ENCODE data around the gene CCDC141. TPM values are rescaled to one million over a fixed set of nuclear protein-coding genes. Genes with fewer than 3 reads are reported as not detected.

The CCDC141 gene
- total and polyA plus RNA-seq, 2 experiments from 2014 or later = 11.7 to 13.4 TPM

DNA sequence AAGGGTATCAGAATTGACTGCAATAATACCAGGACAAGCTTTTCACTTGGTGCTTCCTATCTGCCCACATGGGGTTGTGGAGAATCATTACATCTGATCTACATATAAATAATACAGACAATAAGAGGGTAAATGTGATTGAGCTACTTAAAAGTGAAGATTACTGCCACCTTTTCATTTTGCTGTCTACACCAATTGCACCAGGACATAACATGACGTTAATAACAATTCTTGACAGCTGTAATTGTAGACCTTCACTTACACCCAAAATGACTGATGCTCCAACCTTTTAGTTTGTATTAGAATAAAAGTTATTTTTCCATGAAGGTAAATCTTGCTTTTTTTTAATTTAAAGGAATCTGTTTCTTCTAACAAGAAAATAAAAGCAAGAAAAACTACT is 206.2 kb downstream of the CCDC141 start (continued):
- TF ChIP-seq, protein P1, sequence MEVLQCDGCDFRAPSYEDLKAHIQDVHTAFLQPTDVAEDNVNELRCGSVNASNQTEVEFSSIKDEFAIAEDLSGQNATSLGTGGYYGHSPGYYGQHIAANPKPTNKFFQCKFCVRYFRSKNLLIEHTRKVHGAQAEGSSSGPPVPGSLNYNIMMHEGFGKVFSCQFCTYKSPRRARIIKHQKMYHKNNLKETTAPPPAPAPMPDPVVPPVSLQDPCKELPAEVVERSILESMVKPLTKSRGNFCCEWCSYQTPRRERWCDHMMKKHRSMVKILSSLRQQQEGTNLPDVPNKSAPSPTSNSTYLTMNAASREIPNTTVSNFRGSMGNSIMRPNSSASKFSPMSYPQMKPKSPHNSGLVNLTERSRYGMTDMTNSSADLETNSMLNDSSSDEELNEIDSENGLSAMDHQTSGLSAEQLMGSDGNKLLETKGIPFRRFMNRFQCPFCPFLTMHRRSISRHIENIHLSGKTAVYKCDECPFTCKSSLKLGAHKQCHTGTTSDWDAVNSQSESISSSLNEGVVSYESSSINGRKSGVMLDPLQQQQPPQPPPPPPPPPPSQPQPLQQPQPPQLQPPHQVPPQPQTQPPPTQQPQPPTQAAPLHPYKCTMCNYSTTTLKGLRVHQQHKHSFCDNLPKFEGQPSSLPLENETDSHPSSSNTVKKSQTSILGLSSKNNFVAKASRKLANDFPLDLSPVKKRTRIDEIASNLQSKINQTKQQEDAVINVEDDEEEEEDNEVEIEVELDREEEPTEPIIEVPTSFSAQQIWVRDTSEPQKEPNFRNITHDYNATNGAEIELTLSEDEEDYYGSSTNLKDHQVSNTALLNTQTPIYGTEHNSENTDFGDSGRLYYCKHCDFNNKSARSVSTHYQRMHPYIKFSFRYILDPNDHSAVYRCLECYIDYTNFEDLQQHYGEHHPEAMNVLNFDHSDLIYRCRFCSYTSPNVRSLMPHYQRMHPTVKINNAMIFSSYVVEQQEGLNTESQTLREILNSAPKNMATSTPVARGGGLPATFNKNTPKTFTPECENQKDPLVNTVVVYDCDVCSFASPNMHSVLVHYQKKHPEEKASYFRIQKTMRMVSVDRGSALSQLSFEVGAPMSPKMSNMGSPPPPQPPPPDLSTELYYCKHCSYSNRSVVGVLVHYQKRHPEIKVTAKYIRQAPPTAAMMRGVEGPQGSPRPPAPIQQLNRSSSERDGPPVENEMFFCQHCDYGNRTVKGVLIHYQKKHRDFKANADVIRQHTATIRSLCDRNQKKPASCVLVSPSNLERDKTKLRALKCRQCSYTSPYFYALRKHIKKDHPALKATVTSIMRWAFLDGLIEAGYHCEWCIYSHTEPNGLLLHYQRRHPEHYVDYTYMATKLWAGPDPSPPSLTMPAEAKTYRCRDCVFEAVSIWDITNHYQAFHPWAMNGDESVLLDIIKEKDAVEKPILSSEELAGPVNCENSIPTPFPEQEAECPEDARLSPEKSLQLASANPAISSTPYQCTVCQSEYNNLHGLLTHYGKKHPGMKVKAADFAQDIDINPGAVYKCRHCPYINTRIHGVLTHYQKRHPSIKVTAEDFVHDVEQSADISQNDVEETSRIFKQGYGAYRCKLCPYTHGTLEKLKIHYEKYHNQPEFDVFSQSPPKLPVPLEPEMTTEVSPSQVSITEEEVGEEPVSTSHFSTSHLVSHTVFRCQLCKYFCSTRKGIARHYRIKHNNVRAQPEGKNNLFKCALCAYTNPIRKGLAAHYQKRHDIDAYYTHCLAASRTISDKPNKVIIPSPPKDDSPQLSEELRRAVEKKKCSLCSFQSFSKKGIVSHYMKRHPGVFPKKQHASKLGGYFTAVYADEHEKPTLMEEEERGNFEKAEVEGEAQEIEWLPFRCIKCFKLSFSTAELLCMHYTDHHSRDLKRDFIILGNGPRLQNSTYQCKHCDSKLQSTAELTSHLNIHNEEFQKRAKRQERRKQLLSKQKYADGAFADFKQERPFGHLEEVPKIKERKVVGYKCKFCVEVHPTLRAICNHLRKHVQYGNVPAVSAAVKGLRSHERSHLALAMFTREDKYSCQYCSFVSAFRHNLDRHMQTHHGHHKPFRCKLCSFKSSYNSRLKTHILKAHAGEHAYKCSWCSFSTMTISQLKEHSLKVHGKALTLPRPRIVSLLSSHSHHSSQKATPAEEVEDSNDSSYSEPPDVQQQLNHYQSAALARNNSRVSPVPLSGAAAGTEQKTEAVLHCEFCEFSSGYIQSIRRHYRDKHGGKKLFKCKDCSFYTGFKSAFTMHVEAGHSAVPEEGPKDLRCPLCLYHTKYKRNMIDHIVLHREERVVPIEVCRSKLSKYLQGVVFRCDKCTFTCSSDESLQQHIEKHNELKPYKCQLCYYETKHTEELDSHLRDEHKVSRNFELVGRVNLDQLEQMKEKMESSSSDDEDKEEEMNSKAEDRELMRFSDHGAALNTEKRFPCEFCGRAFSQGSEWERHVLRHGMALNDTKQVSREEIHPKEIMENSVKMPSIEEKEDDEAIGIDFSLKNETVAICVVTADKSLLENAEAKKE (CRISPR knock-in tag; IDR thresholded peaks at IDR 0.05) = no peak
- TF ChIP-seq JUNB (IDR thresholded peaks at IDR 0.05; ENCODE audit: unreplicated experiment) = no peak
- no peak for TF ChIP-seq ZNF331 (CRISPR knock-in tag; IDR thresholded peaks at IDR 0.05; ENCODE audit: low read depth)
- no peak for TF ChIP-seq STAT1 (IDR thresholded peaks at IDR 0.05; ENCODE audit: unreplicated experiment)
- no peak for TF ChIP-seq POLR2AphosphoS5 (IDR thresholded peaks at IDR 0.05; ENCODE audit: low read depth)
- TF ChIP-seq, protein P2, sequence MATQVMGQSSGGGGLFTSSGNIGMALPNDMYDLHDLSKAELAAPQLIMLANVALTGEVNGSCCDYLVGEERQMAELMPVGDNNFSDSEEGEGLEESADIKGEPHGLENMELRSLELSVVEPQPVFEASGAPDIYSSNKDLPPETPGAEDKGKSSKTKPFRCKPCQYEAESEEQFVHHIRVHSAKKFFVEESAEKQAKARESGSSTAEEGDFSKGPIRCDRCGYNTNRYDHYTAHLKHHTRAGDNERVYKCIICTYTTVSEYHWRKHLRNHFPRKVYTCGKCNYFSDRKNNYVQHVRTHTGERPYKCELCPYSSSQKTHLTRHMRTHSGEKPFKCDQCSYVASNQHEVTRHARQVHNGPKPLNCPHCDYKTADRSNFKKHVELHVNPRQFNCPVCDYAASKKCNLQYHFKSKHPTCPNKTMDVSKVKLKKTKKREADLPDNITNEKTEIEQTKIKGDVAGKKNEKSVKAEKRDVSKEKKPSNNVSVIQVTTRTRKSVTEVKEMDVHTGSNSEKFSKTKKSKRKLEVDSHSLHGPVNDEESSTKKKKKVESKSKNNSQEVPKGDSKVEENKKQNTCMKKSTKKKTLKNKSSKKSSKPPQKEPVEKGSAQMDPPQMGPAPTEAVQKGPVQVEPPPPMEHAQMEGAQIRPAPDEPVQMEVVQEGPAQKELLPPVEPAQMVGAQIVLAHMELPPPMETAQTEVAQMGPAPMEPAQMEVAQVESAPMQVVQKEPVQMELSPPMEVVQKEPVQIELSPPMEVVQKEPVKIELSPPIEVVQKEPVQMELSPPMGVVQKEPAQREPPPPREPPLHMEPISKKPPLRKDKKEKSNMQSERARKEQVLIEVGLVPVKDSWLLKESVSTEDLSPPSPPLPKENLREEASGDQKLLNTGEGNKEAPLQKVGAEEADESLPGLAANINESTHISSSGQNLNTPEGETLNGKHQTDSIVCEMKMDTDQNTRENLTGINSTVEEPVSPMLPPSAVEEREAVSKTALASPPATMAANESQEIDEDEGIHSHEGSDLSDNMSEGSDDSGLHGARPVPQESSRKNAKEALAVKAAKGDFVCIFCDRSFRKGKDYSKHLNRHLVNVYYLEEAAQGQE (IDR thresholded peaks at IDR 0.05; ENCODE audit: unreplicated experiment) = no peak
- no peak for TF ChIP-seq EZH2phosphoT487 (IDR thresholded peaks at IDR 0.05; ENCODE audit: unreplicated experiment)

Data from GM23338 (cell line).